Thoracic aorta (tissue), 2 donors: ENCODE results near the gene THTPA. TPM values are rescaled to one million over a fixed set of nuclear protein-coding genes. Genes with fewer than 3 reads are reported as not detected.

Experiments used
- ATAC-seq: fragments of 150-250 bp; one replicate; pipeline ENCODE4 v1.8.0; 2017; ENCODE audit warnings: low read depth; ENCODE audit not compliant: insufficient number of reproducible peaks, low FRiP score
- DNase-seq: peaks from one replicate; pipeline ENCODE4 v3.0.0-alpha.2; 2020; ENCODE audit warnings: low spot score
- H3K27ac ChIP-seq, 2 donors: fragments of 200-600 bp; sonication (generic); 1 replicate in 1 of 2; 2 replicates in 1 of 2; pipeline ENCODE4 v1.5.1; 2016; ENCODE audit warnings: mild to moderate bottlenecking in 2 of 2, moderate library complexity in 2 of 2
- H3K27me3 ChIP-seq: fragments of 200-600 bp; sonication (generic); replicated peaks from 2 replicates; pipeline ENCODE4 v1.6.0; 2016; ENCODE audit warnings: mild to moderate bottlenecking; ENCODE audit not compliant: insufficient read depth
- H3K36me3 ChIP-seq: fragments of 200-600 bp; sonication (generic); one replicate; pipeline ENCODE4 v1.5.1; 2016
- H3K4me1 ChIP-seq, 2 donors: fragments of 200-600 bp; sonication (generic); 1 replicate in 1 of 2; 2 replicates in 1 of 2; pipeline versions ENCODE4 v1.5.1 to v1.6.0; 2016; ENCODE audit warnings: low read depth in 2 of 2, mild to moderate bottlenecking in 1 of 2; ENCODE audit not compliant: control insufficient read depth in 1 of 2
- H3K4me3 ChIP-seq: fragments of 200-600 bp; sonication (generic); 2 replicates; pipeline ENCODE4 v1.5.1; 2016; ENCODE audit warnings: mild to moderate bottlenecking
- H3K9me3 ChIP-seq: fragments of 200-600 bp; sonication (generic); 2 replicates; pipeline ENCODE4 v1.5.1; 2016
- CTCF ChIP-seq: fragments of 200-600 bp; sonication (generic); IDR thresholded peaks from one replicate; pipeline ENCODE4 v1.5.1; 2019; ENCODE audit warnings: antibody characterized with exemption
- total RNA-seq, 2 donors: library from RNA; depleted of rRNA; stranded (reverse); fragments of >200 nt; gene quantifications; one replicate each; pipeline versions ENCODE4 v1.1.0 to v1.2.3, GENCODE V29; 2016

The THTPA gene
- 10 to 100 TPM; 17.8 to 30.9 TPM for total RNA-seq

GRCh38 chr14:23555882-23556699, at the start of gene THTPA:
Gene THTPA, plus strand, starts transcription at chr14:23556271. Its CDS starts 487 bp downstream, at chr14:23556758.
- TF ChIP-seq CTCF = no peak
- ATAC-seq (peak; percentile 87), DNase-seq (peak; percentile 76)
- Histone ChIP-seq H3K27ac (peak within 1 kb of the TSS; percentile 93 to 97), H3K36me3 (peaks cover 6% of the 10 kb centered on the region), H3K9me3 (no peaks in the 10 kb centered on the region), H3K4me1 (peaks cover 9 to 25% of the 10 kb centered on the region in 2 donors), H3K27me3 (no peaks in the 10 kb centered on the region), H3K4me3 (peak within 1 kb of the TSS; percentile 99)

- no peak overlapping the region for H3K4me3 ChIP-seq
- H3K27ac ChIP-seq = no peak overlapping the region
- ATAC-seq = no peak
- no peak for DNase-seq
- TF ChIP-seq CTCF = no peak
- H3K9me3 ChIP-seq = no peaks in the 10 kb centered on the region
- H3K4me1 ChIP-seq = no peaks in the 10 kb centered on the region
- H3K27me3 ChIP-seq = no peaks in the 10 kb centered on the region
- no peaks in the 10 kb centered on the region for H3K36me3 ChIP-seq
These were observed 43.9 kb upstream of the THTPA start for GRCh38 chr14:23512156-23512555.

GRCh38 chr14:23513005-23513817, 42.9 kb upstream of the THTPA start:
- no peaks in the 10 kb centered on the region for H3K27me3 ChIP-seq
- ATAC-seq = no peak
- no peak for TF ChIP-seq CTCF
- H3K9me3 ChIP-seq = no peaks in the 10 kb centered on the region
- no peak overlapping the region for H3K27ac ChIP-seq
- DNase-seq = no peak
- no peaks in the 10 kb centered on the region for H3K4me1 ChIP-seq
- H3K36me3 ChIP-seq = no peaks in the 10 kb centered on the region
- H3K4me3 ChIP-seq = no peak overlapping the region

DNA sequence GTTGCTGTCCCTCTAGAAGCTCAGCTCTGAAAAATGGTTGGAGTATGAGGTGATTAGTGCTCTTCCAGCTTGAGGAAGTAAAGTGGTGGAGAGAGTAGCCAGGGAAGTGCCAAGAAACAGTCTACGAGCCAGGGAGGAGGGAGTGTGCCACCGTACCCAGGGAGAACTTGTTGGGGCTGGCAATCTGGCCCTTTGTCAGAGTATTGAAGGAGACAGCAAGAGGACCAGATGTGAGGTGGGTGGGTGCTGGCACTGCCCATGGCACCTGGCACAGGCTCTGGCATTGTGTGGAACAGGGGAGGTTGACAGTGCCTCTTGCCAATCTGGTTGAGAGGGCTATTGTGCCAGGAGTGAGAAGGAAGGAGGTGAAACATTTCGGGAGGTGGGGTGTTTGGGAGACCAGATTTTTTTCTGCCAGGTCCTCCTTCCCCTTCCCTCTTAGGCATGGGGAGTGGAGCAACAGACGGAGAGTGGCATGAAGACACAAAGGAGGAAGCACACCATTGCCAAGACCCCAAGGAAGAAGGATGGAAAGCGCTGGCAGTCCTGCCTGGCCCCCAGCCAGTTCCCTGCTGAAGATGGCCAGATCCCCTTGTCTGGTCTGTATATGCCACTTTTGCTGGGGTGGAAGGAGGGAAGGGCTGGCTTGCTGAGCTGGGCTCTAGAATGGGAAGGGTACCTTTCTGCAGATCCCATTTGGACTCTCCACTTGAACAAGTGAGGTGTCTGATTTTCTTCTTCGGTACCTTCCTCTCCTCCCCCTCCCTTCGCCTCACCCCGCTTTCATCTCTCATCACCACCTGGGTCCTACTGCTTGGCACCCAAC, 42.0 kb upstream of the THTPA start:
- no peak for TF ChIP-seq CTCF
- H3K4me1 ChIP-seq = no peaks in the 10 kb centered on the region
- no peak overlapping the region for H3K4me3 ChIP-seq
- no peaks in the 10 kb centered on the region for H3K9me3 ChIP-seq
- H3K36me3 ChIP-seq = no peaks in the 10 kb centered on the region
- DNase-seq = no peak
- H3K27ac ChIP-seq = no peak overlapping the region
- no peaks in the 10 kb centered on the region for H3K27me3 ChIP-seq
- no peak for ATAC-seq

- no peak overlapping the region for H3K27ac ChIP-seq
- H3K4me1 ChIP-seq = no peaks in the 10 kb centered on the region
- TF ChIP-seq CTCF = no peak
- no peaks in the 10 kb centered on the region for H3K9me3 ChIP-seq
- ATAC-seq = no peak
- H3K36me3 ChIP-seq = no peaks in the 10 kb centered on the region
- H3K27me3 ChIP-seq = no peaks in the 10 kb centered on the region
- DNase-seq = no peak
- no peak overlapping the region for H3K4me3 ChIP-seq
These were observed 41.5 kb upstream of the THTPA start for GRCh38 chr14:23514644-23514957.
